HG02885 (cell line): ENCODE measurements around the gene TTC39C.
A peak's percentile ranks its signal among the peaks of the same experiment; 100 is the strongest.

Experiments used
- ATAC-seq: cut with Tn5 transposase; IDR thresholded peaks from one replicate; pipeline ENCODE4 v1.9.1; 2021; ENCODE audit warnings: mild to moderate bottlenecking; ENCODE audit not compliant: unreplicated experiment, poor library complexity

The TTC39C gene

GRCh38 chr18:24176727-24177416 is 162.3 kb downstream of the TTC39C start:
- peak; percentile 89 for ATAC-seq

- no peak for ATAC-seq
Measured at GRCh38 chr18:24177499-24178133, 163.1 kb downstream of the TTC39C start.

GRCh38 chr18:24180048-24180447 is 165.5 kb downstream of the TTC39C start:
- no peak for ATAC-seq

GRCh38 chr18:24181806-24182205 is 167.3 kb downstream of the TTC39C start:
- ATAC-seq, result no peak
